ENCODE results near the gene EPSTI1. TPM values are rescaled to one million over a fixed set of nuclear protein-coding genes. Genes with fewer than 3 reads are reported as not detected.
"Not testable (repeated sequence)": the region's sequence is repeated elsewhere in the genome, so short reads cannot be mapped to it uniquely, and the experiment has no call there.

The EPSTI1 gene
- total RNA-seq, 1 donor from 2014 or later = 6.0 TPM

DNA sequence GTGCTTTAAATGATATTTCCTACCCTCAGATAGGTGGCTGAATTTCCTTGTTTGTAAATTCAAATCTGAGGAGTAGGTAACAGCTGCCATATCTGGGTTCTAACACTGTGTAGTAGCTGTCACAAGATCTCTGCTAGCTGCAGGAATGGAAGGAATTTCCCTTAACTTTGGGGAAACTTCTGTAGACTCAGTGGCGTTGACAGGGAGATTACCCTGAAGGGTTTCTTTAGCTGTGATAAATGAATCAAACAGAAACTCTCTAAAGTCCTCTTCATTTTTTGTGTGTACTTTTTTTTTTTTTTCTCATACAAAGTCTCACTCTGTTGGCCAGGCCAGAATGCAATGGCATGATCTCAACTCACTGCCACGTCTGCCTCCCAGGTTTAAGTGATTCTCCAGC is 5.3 kb upstream of the EPSTI1 start:
- H3K27me3 Mint-ChIP-seq = peaks cover 4% of the 10 kb centered on the region
- no peak overlapping the region for H3K4me3 Mint-ChIP-seq (ENCODE audit: low read depth)
- H3K9me3 Mint-ChIP-seq (ENCODE audit: low read depth) = peaks cover 3% of the 10 kb centered on the region
- H3K36me3 Mint-ChIP-seq (ENCODE audit: insufficient read depth) = no peaks in the 10 kb centered on the region
- TF ChIP-seq, protein P1, sequence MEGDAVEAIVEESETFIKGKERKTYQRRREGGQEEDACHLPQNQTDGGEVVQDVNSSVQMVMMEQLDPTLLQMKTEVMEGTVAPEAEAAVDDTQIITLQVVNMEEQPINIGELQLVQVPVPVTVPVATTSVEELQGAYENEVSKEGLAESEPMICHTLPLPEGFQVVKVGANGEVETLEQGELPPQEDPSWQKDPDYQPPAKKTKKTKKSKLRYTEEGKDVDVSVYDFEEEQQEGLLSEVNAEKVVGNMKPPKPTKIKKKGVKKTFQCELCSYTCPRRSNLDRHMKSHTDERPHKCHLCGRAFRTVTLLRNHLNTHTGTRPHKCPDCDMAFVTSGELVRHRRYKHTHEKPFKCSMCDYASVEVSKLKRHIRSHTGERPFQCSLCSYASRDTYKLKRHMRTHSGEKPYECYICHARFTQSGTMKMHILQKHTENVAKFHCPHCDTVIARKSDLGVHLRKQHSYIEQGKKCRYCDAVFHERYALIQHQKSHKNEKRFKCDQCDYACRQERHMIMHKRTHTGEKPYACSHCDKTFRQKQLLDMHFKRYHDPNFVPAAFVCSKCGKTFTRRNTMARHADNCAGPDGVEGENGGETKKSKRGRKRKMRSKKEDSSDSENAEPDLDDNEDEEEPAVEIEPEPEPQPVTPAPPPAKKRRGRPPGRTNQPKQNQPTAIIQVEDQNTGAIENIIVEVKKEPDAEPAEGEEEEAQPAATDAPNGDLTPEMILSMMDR (IDR thresholded peaks at IDR 0.05; ENCODE audit: unreplicated experiment) = no peak
- no peak overlapping the region for H3K27ac Mint-ChIP-seq
- peaks cover 9% of the 10 kb centered on the region for H3K4me1 Mint-ChIP-seq (ENCODE audit: low read depth)
- no peak for DNase-seq (ENCODE audit: low spot score, unreplicated experiment)

DNA sequence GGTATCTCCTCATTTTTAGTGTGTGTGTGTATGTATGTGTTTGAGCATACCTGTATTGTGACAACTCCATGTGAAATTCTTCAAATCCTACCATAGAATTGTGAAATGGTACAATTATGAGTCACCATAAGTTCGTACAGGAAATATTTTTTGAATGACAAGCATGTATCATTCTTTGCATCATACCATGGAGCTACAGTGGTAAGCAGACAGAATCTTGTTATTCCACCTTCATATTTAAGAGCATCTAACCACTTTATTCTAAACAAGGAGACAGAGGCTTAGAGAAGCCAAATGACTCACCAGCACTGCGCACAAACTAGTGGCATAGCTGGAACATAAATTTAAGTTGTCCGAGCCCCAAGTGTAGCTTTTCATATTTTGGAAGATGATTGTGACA is 4.5 kb upstream of the EPSTI1 start:
- Mint-ChIP-seq H3K4me3 (ENCODE audit: low read depth) (no peak overlapping the region), H3K4me1 (ENCODE audit: low read depth) (peaks cover 12% of the 10 kb centered on the region), H3K9me3 (ENCODE audit: low read depth) (no peaks in the 10 kb centered on the region), H3K27ac (no peak overlapping the region), H3K36me3 (ENCODE audit: insufficient read depth) (no peaks in the 10 kb centered on the region), H3K27me3 (peaks cover 4% of the 10 kb centered on the region)
- no peak for DNase-seq (ENCODE audit: low spot score, unreplicated experiment)
- TF ChIP-seq, protein P1 (IDR thresholded peaks at IDR 0.05; ENCODE audit: unreplicated experiment) = no peak

- no peak for DNase-seq (ENCODE audit: low spot score, unreplicated experiment)
- no peaks in the 10 kb centered on the region for H3K36me3 Mint-ChIP-seq (ENCODE audit: insufficient read depth)
- TF ChIP-seq, protein P1 (IDR thresholded peaks at IDR 0.05; ENCODE audit: unreplicated experiment) = no peak
- peaks cover 4% of the 10 kb centered on the region for H3K27me3 Mint-ChIP-seq
- H3K4me3 Mint-ChIP-seq (ENCODE audit: low read depth) = no peak overlapping the region
- H3K4me1 Mint-ChIP-seq (ENCODE audit: low read depth) = peaks cover 18% of the 10 kb centered on the region
- H3K27ac Mint-ChIP-seq = no peak overlapping the region
- H3K9me3 Mint-ChIP-seq (ENCODE audit: low read depth) = no peaks in the 10 kb centered on the region
Measured at GRCh38 chr13:42994878-42995277, 2.8 kb upstream of the EPSTI1 start.

GRCh38 chr13:42992764-42993122 is 702 bp upstream of the EPSTI1 start:
- no peak for DNase-seq (ENCODE audit: low spot score, unreplicated experiment)
- peaks cover 4% of the 10 kb centered on the region for H3K27me3 Mint-ChIP-seq
- H3K4me1 Mint-ChIP-seq (ENCODE audit: low read depth) = peaks cover 18% of the 10 kb centered on the region
- H3K36me3 Mint-ChIP-seq (ENCODE audit: insufficient read depth) = no peaks in the 10 kb centered on the region
- H3K27ac Mint-ChIP-seq = peak overlapping the region; percentile 94
- H3K9me3 Mint-ChIP-seq (ENCODE audit: low read depth) = no peaks in the 10 kb centered on the region
- peak overlapping the region; percentile 76 for H3K4me3 Mint-ChIP-seq (ENCODE audit: low read depth)
- TF ChIP-seq, protein P1 (IDR thresholded peaks at IDR 0.05; ENCODE audit: unreplicated experiment) = no peak

GRCh38 chr13:42991233-42991897 is 676 bp downstream of the EPSTI1 start:
- H3K27ac Mint-ChIP-seq = peak overlapping the region; percentile 94
- H3K36me3 Mint-ChIP-seq (ENCODE audit: insufficient read depth); H3K9me3 Mint-ChIP-seq (ENCODE audit: low read depth); DNase-seq (ENCODE audit: low spot score, unreplicated experiment); H3K27me3 Mint-ChIP-seq: not testable (repeated sequence)
- H3K4me1 Mint-ChIP-seq (ENCODE audit: low read depth) = peaks cover 18% of the 10 kb centered on the region
- H3K4me3 Mint-ChIP-seq (ENCODE audit: low read depth) = peak overlapping the region; percentile 76

All from progenitor cell of endocrine pancreas (in vitro differentiated cells).